GM12801 (cell line): ENCODE data around the gene IL23A.

Experiments
- TF ChIP-seq, protein P1 (sequence below): IDR thresholded peaks from one replicate; pipeline ENCODE4 v1.5.1; 2011; ENCODE audit warnings: control low read depth; ENCODE audit not compliant: insufficient read length; ENCODE audit errors: extremely low read depth

IL23A gene

DNA sequence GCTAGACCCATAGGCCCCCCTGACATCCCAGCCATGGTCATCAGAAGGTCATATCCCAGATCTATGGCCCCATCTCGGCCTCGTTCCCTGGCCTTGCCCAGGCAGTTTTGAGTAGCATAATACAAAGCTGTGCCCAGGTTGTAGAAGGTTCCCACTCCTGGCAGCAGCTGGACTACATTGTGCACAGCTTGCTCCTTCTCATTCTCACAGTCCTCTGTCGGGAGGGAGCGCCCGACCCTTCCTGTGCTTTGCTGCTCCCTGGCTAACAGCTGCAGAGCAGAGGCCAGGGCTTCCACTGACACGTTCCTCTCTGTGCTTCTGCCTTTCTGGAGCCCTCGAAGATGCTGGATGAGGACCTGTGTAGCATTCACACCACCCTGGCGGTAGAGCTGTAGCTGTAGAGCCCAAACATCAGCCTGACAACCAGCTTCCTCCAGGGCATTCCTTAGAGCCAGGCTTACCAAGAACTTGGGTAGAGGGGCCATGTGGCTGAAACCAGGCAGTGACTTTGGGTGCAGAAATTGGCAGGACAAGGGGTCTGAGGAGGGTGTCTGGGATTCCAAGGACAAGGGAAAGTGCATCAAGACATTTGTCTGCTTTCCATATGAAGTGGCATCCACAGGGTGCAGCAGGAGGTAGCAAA, 22.9 kb downstream of the IL23A start:
- TF ChIP-seq, protein P1, sequence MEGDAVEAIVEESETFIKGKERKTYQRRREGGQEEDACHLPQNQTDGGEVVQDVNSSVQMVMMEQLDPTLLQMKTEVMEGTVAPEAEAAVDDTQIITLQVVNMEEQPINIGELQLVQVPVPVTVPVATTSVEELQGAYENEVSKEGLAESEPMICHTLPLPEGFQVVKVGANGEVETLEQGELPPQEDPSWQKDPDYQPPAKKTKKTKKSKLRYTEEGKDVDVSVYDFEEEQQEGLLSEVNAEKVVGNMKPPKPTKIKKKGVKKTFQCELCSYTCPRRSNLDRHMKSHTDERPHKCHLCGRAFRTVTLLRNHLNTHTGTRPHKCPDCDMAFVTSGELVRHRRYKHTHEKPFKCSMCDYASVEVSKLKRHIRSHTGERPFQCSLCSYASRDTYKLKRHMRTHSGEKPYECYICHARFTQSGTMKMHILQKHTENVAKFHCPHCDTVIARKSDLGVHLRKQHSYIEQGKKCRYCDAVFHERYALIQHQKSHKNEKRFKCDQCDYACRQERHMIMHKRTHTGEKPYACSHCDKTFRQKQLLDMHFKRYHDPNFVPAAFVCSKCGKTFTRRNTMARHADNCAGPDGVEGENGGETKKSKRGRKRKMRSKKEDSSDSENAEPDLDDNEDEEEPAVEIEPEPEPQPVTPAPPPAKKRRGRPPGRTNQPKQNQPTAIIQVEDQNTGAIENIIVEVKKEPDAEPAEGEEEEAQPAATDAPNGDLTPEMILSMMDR: no peak

GRCh38 chr12:56362130-56363059, 23.7 kb downstream of the IL23A start, which contains the start of gene APOF:
APOF (minus strand) TSS chr12:56362857; CDS start chr12:56362745, 112 bp downstream.
- TF ChIP-seq, protein P1: no peak

- TF ChIP-seq, protein P1: no peak
Observed at GRCh38 chr12:56366948-56367347, 28.3 kb downstream of the IL23A start.

GRCh38 chr12:56373515-56373914, 34.8 kb downstream of the IL23A start:
- TF ChIP-seq, protein P1: no peak

GRCh38 chr12:56374726-56375597, 36.3 kb downstream of the IL23A start:
- TF ChIP-seq, protein P1: no peak

DNA sequence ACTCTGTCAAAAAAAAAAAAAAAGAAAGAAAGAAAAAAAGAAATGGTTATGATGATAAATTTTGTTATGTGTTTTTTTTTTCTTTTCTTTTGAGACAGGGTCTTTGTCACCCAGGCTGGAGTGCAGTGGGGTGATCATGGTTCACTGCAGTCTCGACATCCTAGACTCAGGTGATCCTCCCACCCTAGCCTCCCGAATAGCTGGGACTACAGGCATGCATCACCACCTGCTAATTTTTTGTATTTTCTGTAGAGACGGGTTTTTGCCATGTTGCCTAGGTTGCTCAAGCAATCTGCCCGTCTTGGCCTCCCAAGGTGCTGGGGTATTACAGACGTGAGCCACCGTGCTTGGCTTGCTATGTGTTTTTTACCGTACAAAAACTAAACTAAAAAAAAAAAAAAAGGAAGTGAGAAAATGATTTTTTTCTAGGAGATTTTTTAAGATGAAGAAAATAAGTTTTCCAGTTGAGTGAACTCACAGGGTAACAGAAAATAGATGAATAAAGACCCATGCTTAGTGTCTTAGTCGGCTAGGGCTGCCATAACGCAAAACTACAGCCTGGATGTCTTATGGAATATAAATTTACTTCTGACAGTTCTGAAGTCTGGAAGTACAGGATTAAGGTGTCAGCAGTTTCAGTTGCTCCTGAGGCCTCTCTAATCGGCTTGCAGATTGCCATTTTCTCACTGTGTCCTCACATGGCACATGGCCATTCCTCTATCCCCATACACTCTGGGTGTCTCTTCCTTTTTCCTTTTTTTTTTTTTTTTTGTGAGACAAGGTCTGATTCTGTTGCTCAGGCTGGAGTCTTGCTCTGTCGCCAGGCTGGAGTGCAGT, 37.1 kb downstream of the IL23A start:
- TF ChIP-seq, protein P1: no peak
